D721Med (cell line): ENCODE measurements around the gene SLC25A21.

ENCODE experiments used
- DNase-seq: peaks from one replicate; pipeline ENCODE4 v3.0.0; 2011; ENCODE audit warnings: low spot score; ENCODE audit not compliant: insufficient read length
- FAIRE-seq: peaks from 2 replicates; lab custom pipeline; 2011; peaks lifted over from hg19 to GRCh38; lab: Jason Lieb, UNC
- TF ChIP-seq, protein P1 (sequence below): IDR thresholded peaks from 2 replicates; pipeline ENCODE4 v1.5.1; 2012; ENCODE audit warnings: mild to moderate bottlenecking, control low read depth; ENCODE audit not compliant: insufficient read depth; ENCODE audit errors: missing control alignments

The SLC25A21 gene

DNA sequence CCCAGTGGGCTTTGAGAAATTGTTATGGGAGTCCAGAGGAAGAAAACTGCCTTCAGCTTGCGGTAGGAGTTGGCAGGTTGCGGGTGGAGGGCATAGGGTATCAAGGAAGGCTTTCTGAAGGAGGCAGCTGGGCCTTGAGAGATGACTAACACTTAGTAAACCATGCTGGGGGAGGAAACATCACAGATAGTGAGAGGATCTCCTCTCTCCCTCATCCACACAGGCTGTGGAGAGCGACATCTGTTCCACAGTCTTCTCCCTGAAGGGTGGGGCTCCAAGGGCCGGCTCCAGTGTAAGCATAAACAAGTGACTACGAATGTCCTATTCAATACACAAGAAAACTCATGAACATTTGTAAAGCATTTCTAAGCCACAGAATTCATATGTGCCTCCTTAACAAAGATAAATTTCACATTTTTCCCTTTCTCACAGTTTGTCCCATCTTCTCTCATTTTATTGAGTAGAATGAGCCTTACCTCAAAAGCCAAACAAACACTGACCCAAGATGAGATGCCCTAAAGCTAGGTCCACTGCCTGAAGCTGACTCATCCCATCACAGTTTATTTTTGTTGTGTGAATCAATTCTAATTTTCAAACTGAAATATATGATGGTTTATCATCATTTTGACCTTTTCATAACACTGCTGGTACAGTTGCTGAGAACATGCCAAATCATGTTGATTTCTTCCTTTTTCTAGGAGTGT lies 227.9 kb downstream of the SLC25A21 start:
- TF ChIP-seq, protein P1, sequence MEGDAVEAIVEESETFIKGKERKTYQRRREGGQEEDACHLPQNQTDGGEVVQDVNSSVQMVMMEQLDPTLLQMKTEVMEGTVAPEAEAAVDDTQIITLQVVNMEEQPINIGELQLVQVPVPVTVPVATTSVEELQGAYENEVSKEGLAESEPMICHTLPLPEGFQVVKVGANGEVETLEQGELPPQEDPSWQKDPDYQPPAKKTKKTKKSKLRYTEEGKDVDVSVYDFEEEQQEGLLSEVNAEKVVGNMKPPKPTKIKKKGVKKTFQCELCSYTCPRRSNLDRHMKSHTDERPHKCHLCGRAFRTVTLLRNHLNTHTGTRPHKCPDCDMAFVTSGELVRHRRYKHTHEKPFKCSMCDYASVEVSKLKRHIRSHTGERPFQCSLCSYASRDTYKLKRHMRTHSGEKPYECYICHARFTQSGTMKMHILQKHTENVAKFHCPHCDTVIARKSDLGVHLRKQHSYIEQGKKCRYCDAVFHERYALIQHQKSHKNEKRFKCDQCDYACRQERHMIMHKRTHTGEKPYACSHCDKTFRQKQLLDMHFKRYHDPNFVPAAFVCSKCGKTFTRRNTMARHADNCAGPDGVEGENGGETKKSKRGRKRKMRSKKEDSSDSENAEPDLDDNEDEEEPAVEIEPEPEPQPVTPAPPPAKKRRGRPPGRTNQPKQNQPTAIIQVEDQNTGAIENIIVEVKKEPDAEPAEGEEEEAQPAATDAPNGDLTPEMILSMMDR: no peak
- FAIRE-seq (no peak), DNase-seq (no peak)

DNA sequence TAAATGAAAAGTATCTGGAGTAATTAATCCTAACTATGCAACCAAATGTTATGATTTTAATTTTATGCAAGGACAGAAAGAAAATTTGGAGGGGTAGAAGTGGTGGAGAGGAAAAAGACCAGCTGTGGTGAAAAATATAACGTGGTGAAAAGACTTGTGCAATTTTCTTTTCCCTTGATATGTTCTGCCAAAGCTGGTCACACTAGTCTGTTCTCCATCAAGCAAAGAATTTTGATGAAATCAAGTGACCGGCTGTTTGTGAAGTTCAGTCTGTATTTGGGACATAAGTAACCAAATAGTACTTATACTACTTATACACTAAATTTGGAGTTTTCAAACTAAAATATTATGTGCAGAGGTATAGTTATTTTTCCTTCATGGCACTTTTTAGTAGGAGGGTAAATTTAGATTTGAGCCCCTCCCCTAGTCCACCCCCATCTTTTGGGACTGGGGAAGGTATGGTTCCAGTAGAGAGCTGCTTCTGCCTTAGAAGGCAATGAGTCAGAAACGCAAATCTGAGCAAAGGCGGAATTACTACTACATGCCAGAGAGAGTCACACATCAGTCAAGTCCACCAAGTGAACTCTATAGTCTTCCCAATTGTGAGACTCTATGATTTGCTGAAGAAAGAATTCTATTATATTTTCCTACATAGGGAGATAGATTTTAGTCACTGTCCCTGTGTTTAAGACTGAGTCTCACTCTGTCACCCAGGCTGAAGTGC lies 229.7 kb downstream of the SLC25A21 start:
- no peak for FAIRE-seq
- no peak for DNase-seq
- TF ChIP-seq, protein P1: no peak

DNA sequence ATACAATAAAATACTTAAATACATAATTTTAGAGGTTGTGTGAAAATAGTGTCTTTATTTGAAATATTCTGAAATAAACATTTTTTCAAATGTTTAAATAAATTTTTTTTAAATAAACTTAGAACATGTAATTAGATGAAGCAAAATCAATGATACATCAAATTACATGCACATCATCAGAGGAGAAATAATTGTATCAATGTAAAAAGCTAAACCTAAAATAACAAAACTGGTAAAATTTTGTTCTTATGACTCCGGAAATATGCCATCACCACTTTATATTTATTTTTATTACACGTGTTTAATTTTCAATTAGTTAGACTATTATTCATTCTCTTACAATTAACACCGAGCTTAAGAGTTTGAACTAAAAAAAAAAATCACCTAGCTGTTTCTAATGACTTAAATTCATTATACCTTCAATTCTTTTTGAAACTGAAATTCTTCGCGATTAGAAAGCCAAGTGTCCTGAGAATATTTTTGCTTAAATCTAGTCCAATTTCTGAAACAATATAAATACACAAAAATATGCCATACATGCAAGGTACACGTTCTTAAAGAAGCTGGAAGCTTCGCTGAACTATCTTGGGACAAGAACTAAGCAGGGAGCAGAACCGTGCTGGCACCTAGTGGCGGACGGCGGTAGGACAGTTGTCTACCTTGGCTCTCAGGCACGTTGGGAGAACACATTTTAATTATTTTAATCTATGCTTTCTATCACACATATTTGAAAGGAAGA lies 230.5 kb downstream of the SLC25A21 start:
- DNase-seq (no peak), FAIRE-seq (no peak)
- TF ChIP-seq, protein P1: peak; percentile 94

DNA sequence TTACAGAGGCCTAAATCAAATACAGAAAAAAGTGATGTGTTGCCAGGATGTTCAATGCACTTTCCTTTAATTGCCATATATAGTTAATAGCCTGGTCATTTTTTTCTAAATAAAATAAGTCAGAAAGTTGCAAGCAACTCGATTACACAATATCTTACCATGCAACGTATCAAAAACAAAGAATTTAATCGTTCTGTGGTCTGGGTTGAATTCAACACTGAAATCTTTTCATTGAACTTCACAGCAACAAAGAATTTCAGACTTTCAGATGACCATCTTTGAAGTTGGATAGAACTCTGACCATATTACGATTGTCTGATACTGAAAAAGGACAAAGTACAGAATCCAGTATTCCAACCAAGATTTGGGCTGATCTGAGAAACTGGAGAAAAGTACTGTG lies 231.9 kb downstream of the SLC25A21 start:
- TF ChIP-seq, protein P1: no peak
- no peak for FAIRE-seq
- DNase-seq: no peak

DNA sequence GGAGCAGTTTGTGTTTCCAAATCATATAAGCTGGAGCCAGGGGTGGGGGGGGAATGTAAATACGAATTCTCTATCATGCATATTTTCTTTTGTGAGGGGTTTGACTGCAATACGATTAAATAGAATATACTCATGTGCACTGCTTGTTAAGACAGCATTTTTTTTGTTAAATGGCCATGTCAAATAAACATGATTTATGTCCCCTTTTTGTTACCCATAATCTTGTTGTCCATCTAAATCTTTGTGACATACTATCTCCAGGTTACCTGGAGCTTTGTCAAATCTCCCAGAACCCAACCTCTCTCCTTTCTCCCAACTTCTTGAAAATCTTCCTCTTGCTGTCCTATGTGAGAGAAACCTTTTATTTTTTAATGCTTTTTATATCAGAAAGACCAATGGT lies 233.1 kb downstream of the SLC25A21 start:
- TF ChIP-seq, protein P1: no peak
- FAIRE-seq: no peak
- no peak for DNase-seq

DNA sequence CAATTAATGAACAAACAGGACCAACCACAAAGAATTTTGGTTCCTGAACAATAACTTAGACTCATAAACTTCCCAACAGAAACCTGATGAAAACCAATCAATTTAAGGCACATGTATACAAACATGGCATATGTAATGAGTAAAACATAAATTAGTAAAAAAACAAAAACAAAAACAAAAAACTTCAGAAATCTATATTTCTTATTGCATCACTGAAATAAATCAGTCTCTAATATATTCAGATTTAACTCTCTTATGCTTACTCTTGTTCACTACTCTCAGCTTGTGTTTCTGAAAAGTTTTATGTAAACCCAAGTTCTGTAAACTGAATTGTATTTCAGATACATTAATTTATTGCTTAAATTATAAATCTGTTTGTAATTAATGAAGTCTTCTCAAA lies 233.7 kb downstream of the SLC25A21 start:
- TF ChIP-seq, protein P1: no peak
- FAIRE-seq (no peak), DNase-seq (no peak)
